ENCODE results near the gene S1PR2. TPM values are rescaled to one million over a fixed set of nuclear protein-coding genes. Genes with fewer than 3 reads are reported as not detected.

S1PR2 gene
- total and polyA plus RNA-seq, 5 donors, result 3.5 to 18.8 (median 8.9) TPM

DNA sequence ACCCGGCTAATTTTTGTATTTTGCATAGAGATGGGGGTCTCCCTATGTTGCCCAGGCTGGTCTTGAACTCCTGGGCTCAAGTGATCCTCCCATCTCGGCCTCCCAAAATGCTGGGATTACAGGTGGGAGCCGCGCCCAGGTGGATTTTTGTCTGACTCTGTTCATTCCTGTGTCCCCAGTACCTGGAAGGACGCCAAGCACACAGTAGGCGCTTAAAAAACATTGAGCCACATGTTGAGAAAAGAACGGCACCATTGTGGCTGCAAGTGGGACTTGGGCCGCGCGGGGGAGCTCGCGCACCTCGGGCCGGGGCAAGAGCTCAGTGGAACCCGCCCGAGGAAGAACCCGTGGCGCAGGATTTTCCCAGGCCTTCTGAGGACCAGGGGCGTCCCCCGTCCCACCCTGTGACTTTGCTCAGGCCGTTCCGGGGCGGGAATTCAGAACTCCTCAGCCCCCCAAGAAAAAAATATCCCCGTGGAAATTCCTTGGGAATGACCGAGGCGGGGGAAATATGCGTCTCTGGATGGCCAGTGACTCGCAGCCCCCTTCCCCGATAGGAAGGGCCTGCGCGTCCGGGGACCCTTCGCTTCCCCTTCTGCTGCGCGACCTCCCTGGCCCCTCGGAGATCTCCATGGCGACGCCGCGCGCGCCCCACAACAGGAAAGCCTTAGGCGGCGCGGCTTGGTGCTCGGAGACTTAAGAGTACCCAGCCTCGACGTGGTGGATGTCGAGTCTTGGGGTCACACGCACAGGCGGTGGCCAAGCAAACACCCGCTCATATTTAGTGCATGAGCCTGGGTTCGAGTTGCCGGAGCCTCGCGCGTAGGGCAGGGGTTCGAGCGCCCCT, 38.4 kb upstream of the S1PR2 start:
- DNase-seq (peak; percentile 91 to 96 (median 96)), ATAC-seq (peak; percentile 83 to 85)
- WGBS, result 4% methylated on average over 59 of the region's 59 CpGs
- Histone ChIP-seq H3K4me3 (ENCODE audit: low read length) (peak overlapping the region; percentile 33), H3K27me3 (ENCODE audit: control insufficient read depth, insufficient read depth) (no peaks in the 10 kb centered on the region), H3K4me1 (ENCODE audit: control insufficient read depth, insufficient read depth, low read length) (no peaks in the 10 kb centered on the region), H3K9me3 (ENCODE audit: control insufficient read depth, low read length) (no peaks in the 10 kb centered on the region), H3K27ac (ENCODE audit: low read length) (peak overlapping the region; percentile 81)
- intact Hi-C loops (cut with DNase I), result loop anchor here (2.0 to 10.0 kb wide), 4 partner anchors 55 to 121 kb away; partner anchors contain the start of genes ICAM3 (in 1 of the 4) and RAVER1 (in 1 of the 4)

- intact Hi-C loops (cut with DNase I), result loop anchor here (2.0 kb wide), 2 partner anchors 121 to 123 kb away; no protein-coding TSS in a partner anchor
- DNase-seq, result peak in 2 of 3 donors; percentile 70 to 71
Observed at GRCh38 chr19:10268071-10268470, 36.9 kb upstream of the S1PR2 start.

GRCh38 chr19:10266706-10267105, 35.6 kb upstream of the S1PR2 start:
- Histone ChIP-seq H3K9me3 (ENCODE audit: control insufficient read depth, low read length) (no peaks in the 10 kb centered on the region), H3K27me3 (ENCODE audit: control insufficient read depth, insufficient read depth) (no peaks in the 10 kb centered on the region), H3K4me3 (ENCODE audit: low read length) (no peak overlapping the region), H3K27ac (ENCODE audit: low read length) (no peak overlapping the region), H3K4me1 (ENCODE audit: control insufficient read depth, insufficient read depth, low read length) (no peaks in the 10 kb centered on the region)
- ATAC-seq (no peak), DNase-seq (no peak)
- 79% methylated on average over 7 of the region's 7 CpGs for WGBS
- intact Hi-C loops (cut with DNase I), result no loop called here

More at GRCh38 chr19:10268071-10268470, 36.9 kb upstream of the S1PR2 start:
- whole genome bisulfite sequencing, result 48% methylated on average over 6 of the region's 6 CpGs
- peak overlapping the region; percentile 70 for H3K27ac ChIP-seq (ENCODE audit: low read length)
- no peaks in the 10 kb centered on the region for H3K9me3 ChIP-seq (ENCODE audit: control insufficient read depth, low read length)
- ATAC-seq, result peak; percentile 15 to 59
- no peak overlapping the region for H3K4me3 ChIP-seq (ENCODE audit: low read length)
- H3K27me3 ChIP-seq (ENCODE audit: control insufficient read depth, insufficient read depth), result no peaks in the 10 kb centered on the region
- H3K4me1 ChIP-seq (ENCODE audit: control insufficient read depth, insufficient read depth, low read length), result no peaks in the 10 kb centered on the region

GRCh38 chr19:10262771-10263170, 31.6 kb upstream of the S1PR2 start:
- no peak for DNase-seq
- 77% methylated on average over 7 of the region's 7 CpGs for WGBS
- H3K9me3 ChIP-seq (ENCODE audit: control insufficient read depth, low read length), result no peaks in the 10 kb centered on the region
- intact Hi-C loops (cut with DNase I), result no loop called here
- no peak for ATAC-seq
- H3K27ac ChIP-seq (ENCODE audit: low read length), result no peak overlapping the region
- H3K4me1 ChIP-seq (ENCODE audit: control insufficient read depth, insufficient read depth, low read length), result no peaks in the 10 kb centered on the region
- H3K4me3 ChIP-seq (ENCODE audit: low read length), result no peak overlapping the region
- H3K27me3 ChIP-seq (ENCODE audit: control insufficient read depth, insufficient read depth), result no peaks in the 10 kb centered on the region

DNA sequence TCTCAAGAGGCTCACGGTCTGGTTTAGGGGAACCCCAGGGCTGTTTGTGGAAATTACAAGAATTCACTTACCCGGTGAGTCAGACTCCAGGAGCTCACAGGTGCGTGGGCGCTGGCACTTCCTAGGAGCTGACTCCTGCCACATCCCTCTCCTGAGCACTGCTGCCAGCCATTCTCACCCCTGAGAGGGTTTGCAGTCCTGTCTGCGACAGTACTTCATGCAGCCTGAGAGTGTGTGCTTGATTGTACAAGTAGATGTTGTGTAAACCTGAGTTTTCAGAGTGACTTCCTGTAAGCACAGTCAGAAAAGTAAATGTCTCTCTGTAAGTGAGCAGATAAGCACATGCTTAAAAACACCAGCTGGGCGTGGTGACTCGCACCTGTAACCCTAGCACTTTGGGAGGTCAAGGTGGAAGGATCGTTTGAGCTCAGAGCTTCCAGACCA, 29.0 kb upstream of the S1PR2 start:
- no peak for DNase-seq
- Histone ChIP-seq H3K9me3 (ENCODE audit: control insufficient read depth, low read length) (no peaks in the 10 kb centered on the region), H3K27ac (ENCODE audit: low read length) (no peak overlapping the region), H3K27me3 (ENCODE audit: control insufficient read depth, insufficient read depth) (no peaks in the 10 kb centered on the region), H3K4me1 (ENCODE audit: control insufficient read depth, insufficient read depth, low read length) (no peaks in the 10 kb centered on the region), H3K4me3 (ENCODE audit: low read length) (no peak overlapping the region)
- intact Hi-C loops (cut with DNase I), result no loop called here
- WGBS, result 86% methylated on average over 8 of the region's 8 CpGs
- no peak for ATAC-seq

- Histone ChIP-seq H3K27me3 (ENCODE audit: control insufficient read depth, insufficient read depth) (no peaks in the 10 kb centered on the region), H3K4me1 (ENCODE audit: control insufficient read depth, insufficient read depth, low read length) (no peaks in the 10 kb centered on the region), H3K27ac (ENCODE audit: low read length) (no peak overlapping the region), H3K9me3 (ENCODE audit: control insufficient read depth, low read length) (no peaks in the 10 kb centered on the region), H3K4me3 (ENCODE audit: low read length) (no peak overlapping the region)
- ATAC-seq (peak; percentile 59 to 63), DNase-seq (peak; percentile 89 to 96 (median 91))
- intact Hi-C loops (cut with DNase I), result loop anchor here in 2 of 4 donors (2.0 to 10.0 kb wide), 3 partner anchors 65 to 133 kb away; partner anchors contain the start of gene DNMT1 (in 1 of the 2)
- WGBS, result 57% methylated on average over 32 of the region's 32 CpGs
Observed at GRCh38 chr19:10259162-10259905, 28.2 kb upstream of the S1PR2 start.

- intact Hi-C loops (cut with DNase I), result loop anchor here in 2 of 4 donors (2.0 to 10.0 kb wide), 3 partner anchors 63 to 134 kb away; partner anchors contain the start of gene DNMT1 (in 1 of the 2)
- Histone ChIP-seq H3K4me3 (ENCODE audit: low read length) (no peak overlapping the region), H3K9me3 (ENCODE audit: control insufficient read depth, low read length) (no peaks in the 10 kb centered on the region), H3K27me3 (ENCODE audit: control insufficient read depth, insufficient read depth) (no peaks in the 10 kb centered on the region), H3K27ac (ENCODE audit: low read length) (no peak overlapping the region), H3K4me1 (ENCODE audit: control insufficient read depth, insufficient read depth, low read length) (no peaks in the 10 kb centered on the region)
- ATAC-seq (peak; percentile 7 to 8), DNase-seq (peak in 1 of 3 donors; percentile 58)
- 95% methylated on average over 18 of the region's 18 CpGs for WGBS
Observed at GRCh38 chr19:10258080-10258710, 27.1 kb upstream of the S1PR2 start.

DNA sequence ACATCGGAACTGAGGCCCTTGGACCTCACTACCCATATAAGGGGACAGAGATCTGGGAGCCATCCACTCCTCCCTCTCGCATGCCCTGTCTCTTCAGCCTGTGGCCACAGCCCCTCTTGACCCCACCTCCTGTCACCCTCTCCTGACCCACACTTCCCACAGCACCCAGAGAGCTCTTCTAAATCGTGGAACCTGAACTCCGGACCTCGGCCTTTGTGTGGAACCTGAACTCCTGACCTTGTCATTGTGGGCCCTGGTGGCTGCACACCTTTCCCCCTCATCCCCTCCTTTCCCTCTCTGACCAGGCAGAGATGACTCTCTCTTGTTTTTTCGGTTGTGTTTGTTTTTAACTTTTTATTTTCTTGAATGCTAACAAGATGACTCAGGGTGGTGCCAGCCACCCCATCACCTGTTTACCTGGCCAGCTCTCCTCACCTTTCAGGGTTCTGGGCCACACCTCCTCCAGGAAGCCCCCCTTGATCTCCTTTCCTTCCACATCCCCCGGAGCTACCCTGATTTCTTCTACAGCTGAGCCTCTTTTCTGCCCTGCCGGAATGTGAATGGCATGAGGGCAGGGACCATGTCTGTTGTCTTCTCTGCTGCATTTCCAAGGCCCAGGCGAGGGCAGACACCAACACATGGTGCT, 26.0 kb upstream of the S1PR2 start:
- Histone ChIP-seq H3K27me3 (ENCODE audit: control insufficient read depth, insufficient read depth) (no peaks in the 10 kb centered on the region), H3K27ac (ENCODE audit: low read length) (no peak overlapping the region), H3K4me1 (ENCODE audit: control insufficient read depth, insufficient read depth, low read length) (no peaks in the 10 kb centered on the region), H3K9me3 (ENCODE audit: control insufficient read depth, low read length) (no peaks in the 10 kb centered on the region), H3K4me3 (ENCODE audit: low read length) (no peak overlapping the region)
- no peak for DNase-seq
- ATAC-seq, result no peak
- WGBS, result 78% methylated on average over 9 of the region's 9 CpGs
- intact Hi-C loops (cut with DNase I), result loop anchor here in 2 of 4 donors (5.0 to 10.0 kb wide), 2 partner anchors 62 to 135 kb away; partner anchors contain the start of gene DNMT1 (in 1 of the 2)

- H3K27me3 ChIP-seq (ENCODE audit: control insufficient read depth, insufficient read depth), result no peaks in the 10 kb centered on the region
- no peak overlapping the region for H3K27ac ChIP-seq (ENCODE audit: low read length)
- no peaks in the 10 kb centered on the region for H3K9me3 ChIP-seq (ENCODE audit: control insufficient read depth, low read length)
- intact Hi-C loops (cut with DNase I), result loop anchor here in 2 of 4 donors (5.0 to 10.0 kb wide), 2 partner anchors 62 to 136 kb away; partner anchors contain the start of gene DNMT1 (in 1 of the 2)
- no peaks in the 10 kb centered on the region for H3K4me1 ChIP-seq (ENCODE audit: control insufficient read depth, insufficient read depth, low read length)
- no peak overlapping the region for H3K4me3 ChIP-seq (ENCODE audit: low read length)
- no peak for ATAC-seq
- WGBS, result 81% methylated on average over 18 of the region's 18 CpGs
- no peak for DNase-seq
Observed at GRCh38 chr19:10256551-10256950, 25.4 kb upstream of the S1PR2 start.

GRCh38 chr19:10255358-10255757, 24.2 kb upstream of the S1PR2 start:
- ATAC-seq (no peak), DNase-seq (no peak)
- no peaks in the 10 kb centered on the region for H3K27me3 ChIP-seq (ENCODE audit: control insufficient read depth, insufficient read depth)
- WGBS, result 95% methylated on average over 2 of the region's 2 CpGs
- no peak overlapping the region for H3K27ac ChIP-seq (ENCODE audit: low read length)
- no peaks in the 10 kb centered on the region for H3K4me1 ChIP-seq (ENCODE audit: control insufficient read depth, insufficient read depth, low read length)
- H3K4me3 ChIP-seq (ENCODE audit: low read length), result no peak overlapping the region
- no peaks in the 10 kb centered on the region for H3K9me3 ChIP-seq (ENCODE audit: control insufficient read depth, low read length)
- intact Hi-C loops (cut with DNase I), result loop anchor here in 2 of 4 donors (5.0 to 10.0 kb wide), 2 partner anchors 61 to 137 kb away; partner anchors contain the start of gene DNMT1 (in 1 of the 2)

Measured in right cardiac atrium (tissue), 5 donors.